SKM-1 treated with dmso at 0.1 percent for 144 hours (cell line): ENCODE measurements around the gene CTDSPL.

ENCODE experiments used
- DNase-seq: peaks from one replicate; lab custom pipeline; 2025; ENCODE audit not compliant: unreplicated experiment; lab: John Stamatoyannopoulos, UW

Gene CTDSPL

GRCh38 chr3:37997791-37998370 is 136.2 kb downstream of the CTDSPL start:
- no peak for DNase-seq

GRCh38 chr3:37999836-38000235 is 138.2 kb downstream of the CTDSPL start:
- DNase-seq: no peak

DNA sequence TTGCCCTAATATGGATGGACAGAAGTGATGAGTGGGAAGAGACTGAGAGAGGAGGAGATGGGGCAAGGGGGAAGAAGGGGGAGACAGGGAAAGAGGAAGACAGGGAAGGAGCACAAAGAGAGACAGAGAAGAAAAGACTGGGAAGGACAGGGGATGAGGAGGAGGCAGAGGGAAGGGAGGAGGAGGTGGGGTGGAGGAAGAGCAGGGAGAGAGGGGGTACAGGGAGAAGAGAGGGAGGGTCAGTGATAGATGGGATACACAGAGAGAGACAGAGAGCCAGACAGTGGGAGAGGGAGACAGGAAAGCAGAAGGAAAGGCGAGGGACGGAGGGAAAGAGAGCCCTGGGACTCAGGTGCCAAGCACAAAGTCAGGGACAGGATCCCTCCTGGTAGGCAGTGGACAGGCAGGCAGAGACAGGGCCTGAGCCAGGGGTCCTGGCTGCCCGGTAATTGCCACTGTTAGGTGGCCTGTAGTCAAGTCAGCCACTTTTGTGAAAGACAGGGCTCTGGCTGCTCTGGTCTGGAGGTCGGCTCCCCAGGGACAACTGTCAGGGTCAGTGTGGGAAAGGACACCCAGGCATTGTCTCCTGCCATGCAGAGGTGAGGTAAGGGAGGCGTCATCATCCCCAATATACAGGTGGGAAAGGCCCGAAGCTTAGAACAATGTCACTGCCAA is 138.7 kb downstream of the CTDSPL start:
- no peak for DNase-seq

DNA sequence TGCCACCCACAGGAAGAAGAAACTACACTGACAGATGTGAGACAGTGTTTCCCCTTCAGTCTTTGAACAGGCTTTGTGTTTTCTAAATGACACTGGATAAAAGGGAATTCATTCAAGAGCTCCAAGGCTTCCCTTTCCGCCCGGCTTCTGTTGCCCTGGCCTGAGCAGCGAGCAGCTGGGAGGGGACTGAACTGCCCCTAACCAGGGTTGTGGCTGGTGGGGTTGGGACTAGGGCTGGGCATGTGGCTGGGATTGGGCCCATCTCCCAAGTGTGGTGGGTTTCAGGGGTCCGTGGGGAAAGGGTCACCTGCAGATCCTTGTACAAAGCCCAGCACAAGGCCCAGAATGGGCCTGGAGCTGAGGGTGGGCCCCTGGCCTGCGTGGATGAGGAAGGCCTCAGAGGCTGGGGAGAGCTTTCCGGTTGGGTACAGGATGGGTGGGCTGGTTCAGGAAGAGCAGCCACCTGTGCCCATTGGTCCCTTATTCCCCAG is 139.3 kb downstream of the CTDSPL start:
- DNase-seq: no peak

- no peak for DNase-seq
These were observed 139.9 kb downstream of the CTDSPL start for GRCh38 chr3:38001456-38002081.

DNA sequence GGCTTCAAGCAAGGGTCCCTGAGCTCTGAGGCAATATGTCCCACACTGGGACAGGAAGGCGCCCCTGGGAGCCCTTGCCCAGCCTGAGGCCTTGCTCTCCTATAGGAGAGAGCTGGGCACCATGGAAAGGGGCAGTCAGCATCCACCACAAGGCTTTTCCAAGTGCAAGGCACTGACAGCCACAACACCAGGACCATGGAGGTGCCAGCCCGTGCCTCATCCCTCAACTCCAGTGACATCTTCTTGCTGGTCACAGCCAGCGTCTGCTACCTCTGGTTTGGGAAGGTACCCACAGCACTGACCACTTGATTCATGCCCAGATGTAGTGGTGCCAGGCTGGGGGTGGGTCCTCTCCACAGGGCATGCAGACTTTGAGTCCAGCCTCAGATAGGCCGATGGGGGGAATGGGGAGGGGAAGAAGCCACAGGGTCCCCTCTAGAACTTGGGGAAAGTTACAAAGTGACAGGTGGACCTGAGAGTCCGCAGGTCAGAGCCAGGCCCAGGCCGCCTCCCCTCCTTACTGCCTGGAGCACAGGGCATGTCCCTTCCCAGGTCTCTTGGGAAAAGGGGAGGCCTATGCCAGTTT is 140.7 kb downstream of the CTDSPL start:
- no peak for DNase-seq

DNA sequence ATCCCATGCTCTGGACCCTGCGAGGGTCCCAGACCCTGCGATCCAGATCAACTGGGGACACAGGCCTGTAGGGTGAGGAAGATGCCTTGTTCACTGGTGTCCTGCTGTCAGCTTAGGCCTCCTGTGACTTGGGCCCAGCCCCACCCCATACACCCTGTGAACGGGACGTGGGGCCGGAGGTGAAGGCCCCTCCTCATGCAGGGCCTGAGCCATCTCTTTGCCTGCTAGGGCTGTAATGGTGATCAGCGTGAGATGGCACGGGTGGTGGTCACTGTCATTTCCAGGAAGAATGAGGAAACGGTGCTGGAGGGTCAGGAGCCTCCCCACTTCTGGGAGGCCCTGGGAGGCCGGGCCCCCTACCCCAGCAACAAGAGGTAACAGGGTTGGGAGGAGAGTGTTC is 141.3 kb downstream of the CTDSPL start:
- no peak for DNase-seq

DNA sequence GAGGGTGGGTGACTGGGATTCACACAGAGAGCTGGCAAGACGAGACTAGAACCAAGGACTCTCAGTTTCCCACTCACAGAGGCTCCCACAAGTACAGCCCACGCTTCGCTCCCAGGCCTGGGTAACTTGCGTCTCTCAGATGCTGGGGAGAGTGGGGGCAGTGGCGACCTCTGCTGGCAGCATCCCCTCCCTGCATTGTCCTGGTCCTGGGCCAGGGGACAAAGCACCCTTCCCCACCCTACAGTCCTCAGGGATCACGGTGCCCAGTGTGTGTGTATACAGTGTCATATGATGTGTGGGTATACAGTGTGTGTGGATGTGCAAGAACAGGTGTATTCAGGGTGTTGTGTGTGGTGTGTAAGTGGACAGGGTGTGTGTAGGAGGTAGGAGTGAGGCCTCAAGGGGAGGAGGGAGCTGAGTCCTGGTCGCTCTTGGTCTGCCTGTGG is 141.7 kb downstream of the CTDSPL start:
- DNase-seq: no peak

DNA sequence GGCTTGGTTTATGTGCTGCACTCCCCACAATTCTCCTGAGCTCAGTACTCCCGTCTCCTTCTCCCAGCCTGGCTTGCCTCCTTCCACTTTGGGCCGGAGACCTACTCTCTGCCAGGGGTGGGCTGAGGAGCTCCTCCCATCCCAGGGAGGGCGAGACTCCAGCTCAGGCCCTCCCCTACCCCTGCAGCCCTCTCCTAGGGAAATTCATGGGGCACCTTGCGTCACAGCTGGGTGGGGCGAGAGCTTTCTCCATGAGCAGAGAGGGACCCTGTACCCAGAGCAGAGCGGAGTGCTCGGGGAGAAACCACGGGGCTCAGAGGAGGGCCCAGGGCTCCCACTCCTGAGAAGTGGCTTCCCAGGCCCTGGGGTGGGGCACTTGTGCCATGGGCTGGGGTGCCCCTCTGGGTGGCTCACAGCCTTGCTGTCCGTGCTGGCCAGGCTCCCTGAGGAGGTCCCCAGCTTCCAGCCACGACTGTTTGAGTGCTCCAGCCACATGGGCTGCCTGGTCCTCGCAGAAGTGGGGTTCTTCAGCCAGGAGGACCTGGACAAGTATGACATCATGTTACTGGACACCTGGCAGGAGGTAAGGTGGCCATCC is 142.2 kb downstream of the CTDSPL start:
- DNase-seq: no peak

GRCh38 chr3:38004415-38005075 is 142.9 kb downstream of the CTDSPL start:
- peak; percentile 21 for DNase-seq

GRCh38 chr3:38005076-38006020 is 143.7 kb downstream of the CTDSPL start:
- DNase-seq: no peak

DNA sequence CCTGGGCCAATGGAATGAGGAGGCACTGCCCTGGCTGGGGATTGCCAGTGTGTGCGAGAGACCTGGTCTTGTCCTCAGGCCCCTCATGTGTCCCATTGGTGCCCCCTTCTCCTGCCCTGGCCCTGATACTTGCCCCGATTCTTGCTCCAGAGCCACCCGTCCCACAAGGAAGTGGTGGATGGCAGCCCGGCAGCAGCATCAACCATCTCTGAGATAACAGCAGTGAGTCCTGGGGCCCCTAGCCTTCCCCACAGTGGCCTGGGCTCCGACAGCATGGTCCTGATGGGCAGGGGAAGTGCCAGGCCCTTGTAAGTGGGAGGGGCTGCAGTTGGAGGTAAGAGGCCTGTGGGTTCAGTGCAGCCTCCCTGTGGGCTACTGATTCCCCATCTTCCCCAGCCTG is 144.4 kb downstream of the CTDSPL start:
- DNase-seq: no peak

GRCh38 chr3:38006445-38006995 is 144.8 kb downstream of the CTDSPL start:
- no peak for DNase-seq

DNA sequence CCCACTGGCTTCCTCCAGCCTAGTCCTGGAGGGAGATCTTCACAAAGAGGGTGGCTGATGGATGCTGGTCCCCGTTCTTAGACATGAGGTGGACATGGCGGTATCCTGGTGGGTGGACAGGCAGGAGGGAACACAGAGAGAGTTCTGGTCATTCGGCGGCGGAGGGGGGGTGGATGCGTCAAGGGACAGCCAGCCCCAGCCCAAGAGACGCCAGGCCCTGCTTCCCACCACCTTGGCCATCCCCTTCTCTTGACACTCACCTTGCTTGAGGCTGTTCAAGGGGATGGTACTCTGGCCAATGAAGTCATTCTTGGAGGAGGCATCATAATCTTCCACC is 146.0 kb downstream of the CTDSPL start:
- DNase-seq: no peak

- no peak for DNase-seq
These were observed 146.6 kb downstream of the CTDSPL start for GRCh38 chr3:38008191-38008701.

DNA sequence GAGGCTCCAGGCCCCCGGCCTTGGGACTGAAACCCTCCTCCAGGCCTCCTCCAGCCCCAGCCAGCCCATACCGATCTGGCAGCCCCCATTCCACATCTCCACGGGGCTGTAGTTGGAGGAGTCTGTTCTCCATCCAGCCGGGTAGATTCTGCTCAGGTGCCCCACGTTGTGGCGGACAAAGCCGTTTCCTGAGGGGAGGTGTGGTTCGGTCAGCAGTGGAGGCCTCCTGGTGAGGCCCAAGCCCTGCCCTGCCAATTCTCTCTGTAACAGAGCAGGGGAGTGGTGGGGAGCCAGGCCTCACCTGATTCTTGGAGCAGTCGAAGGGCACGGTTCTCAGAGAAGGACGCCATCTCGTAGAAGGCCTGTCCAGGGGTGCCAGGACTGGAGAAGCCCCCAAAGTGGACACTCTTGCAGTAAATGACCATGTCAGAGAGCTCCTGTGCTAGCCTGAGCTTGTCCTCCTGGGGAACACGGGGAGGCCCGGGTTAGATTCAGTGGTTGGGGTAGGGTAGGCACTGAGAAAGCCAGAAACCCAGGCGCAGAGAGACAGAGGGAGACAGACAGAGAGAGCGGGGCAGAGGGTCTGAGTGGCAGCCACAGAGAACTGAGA is 147.4 kb downstream of the CTDSPL start:
- no peak for DNase-seq

DNA sequence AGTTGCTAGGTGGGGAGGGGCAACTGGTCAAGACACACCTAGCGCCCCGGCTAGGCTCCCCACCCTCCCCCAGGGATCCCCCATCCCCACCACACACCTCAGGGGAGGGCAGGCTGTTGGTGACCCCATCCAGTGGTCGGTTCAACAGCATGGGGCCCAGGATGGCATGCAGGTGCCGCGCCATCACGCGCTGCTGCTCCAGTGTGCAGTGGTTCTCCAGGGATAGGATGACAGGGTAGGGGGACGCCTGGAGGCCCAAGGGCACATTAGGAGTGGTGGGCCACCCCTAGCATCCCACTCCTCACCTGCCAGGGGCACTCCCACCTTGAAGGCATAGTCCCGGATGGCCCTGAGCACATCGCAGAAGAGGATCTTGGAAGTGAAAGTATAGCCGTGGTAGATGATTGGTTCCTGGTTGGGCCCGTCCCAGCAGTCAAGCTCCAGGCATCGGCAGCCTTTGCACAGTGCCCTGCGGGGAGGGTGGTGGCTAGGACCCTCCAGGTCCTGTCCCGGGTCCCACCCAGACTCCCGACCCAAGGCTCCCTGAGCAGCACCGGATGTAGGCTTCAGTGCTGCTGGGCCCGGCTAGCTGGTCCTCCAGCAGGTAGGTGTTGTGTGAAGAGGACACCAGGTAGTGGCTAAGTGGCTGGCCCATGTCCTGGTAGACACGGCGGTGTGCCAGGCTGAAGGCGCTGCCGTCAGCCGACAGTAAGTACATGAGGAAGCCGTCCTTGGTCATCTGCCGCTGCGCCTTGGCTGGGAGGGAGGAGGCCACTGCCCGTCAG is 148.3 kb downstream of the CTDSPL start:
- DNase-seq: no peak

GRCh38 chr3:38011111-38011510 is 149.4 kb downstream of the CTDSPL start:
- no peak for DNase-seq
